HG03045 (cell line): ENCODE results near the gene GATA2.

Experiments
- ATAC-seq: cut with Tn5 transposase; IDR thresholded peaks from one replicate; pipeline ENCODE4 v1.9.1; 2021; ENCODE audit warnings: mild to moderate bottlenecking, moderate library complexity; ENCODE audit not compliant: unreplicated experiment

GATA2 gene

DNA sequence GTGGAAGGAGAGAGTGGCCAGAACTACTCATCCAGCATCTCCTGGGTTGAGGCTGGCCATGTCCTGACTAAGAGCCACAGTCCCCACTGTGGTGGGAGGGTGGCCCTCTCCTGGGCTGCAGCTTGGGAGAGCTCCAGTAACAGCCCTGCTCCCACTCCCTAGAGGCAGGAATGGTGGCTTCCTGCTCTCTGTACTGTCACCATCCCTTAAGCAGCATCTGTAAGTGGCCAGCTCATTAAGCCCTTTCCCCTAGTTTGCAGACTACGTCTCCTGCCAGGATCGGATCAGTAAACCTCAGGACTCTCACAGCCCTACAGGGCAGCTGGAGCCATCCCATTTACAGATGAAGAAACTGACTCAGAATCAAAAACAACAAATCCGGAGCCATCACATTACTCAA, 56.8 kb downstream of the GATA2 start:
- no peak for ATAC-seq

DNA sequence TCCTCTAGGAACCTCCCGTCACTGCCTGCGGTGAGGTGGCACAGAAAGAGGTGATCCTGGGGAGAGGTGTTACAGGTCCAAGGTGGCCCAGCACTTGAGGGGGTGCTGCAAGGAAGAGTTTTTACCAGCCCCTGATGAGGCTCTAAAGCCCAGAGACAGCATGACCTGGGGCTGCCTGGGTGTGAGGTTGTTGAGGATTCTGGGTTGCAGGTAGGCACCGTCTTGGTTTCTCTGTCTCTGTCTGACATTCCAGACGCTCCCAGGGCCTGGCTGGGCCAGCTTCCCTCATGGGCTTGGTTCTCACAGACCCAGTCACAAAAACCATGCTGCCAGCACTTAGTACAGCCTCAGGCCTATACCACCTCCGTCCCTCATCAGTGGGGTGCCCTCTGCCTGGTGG, 57.4 kb downstream of the GATA2 start:
- ATAC-seq: no peak

DNA sequence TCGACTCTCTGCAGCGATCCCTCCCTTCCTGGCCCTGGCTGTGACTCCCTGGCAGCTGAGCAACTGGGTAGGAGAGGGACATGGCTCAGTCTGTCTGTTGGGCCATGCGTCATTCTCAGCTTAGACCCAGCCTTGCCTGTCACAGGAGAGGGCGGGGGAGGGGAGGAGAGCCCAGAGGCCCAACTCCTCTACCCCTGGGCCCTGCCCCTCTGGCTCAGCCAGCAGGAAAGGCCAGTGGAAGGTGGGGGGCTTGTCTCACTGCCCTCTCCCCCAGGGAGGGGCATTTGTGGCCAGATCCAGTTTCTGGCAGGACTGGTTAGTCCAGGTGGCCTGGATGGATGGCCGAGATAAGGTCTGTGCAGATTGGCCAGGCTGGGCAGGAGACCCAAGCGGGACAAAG, 57.9 kb downstream of the GATA2 start:
- ATAC-seq: no peak

- ATAC-seq: no peak
Measured at GRCh38 chr3:128434524-128434923, 58.5 kb downstream of the GATA2 start.

DNA sequence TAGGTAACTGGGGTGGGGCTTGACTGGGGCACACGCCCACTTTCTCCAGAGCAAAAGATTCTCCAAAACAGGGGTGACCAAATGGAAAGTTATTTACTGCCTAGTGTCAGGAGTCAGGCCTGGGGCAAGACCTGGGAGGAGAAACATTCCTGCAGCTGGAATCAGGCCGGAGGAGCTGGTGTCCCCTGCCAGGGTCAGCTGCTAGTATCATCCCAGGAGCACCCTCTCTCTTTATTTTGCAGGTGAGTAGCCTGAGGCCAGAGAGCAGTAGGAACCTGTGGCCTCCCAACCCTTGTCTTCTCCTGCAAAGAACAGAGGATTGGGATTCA, 59.2 kb downstream of the GATA2 start:
- no peak for ATAC-seq

DNA sequence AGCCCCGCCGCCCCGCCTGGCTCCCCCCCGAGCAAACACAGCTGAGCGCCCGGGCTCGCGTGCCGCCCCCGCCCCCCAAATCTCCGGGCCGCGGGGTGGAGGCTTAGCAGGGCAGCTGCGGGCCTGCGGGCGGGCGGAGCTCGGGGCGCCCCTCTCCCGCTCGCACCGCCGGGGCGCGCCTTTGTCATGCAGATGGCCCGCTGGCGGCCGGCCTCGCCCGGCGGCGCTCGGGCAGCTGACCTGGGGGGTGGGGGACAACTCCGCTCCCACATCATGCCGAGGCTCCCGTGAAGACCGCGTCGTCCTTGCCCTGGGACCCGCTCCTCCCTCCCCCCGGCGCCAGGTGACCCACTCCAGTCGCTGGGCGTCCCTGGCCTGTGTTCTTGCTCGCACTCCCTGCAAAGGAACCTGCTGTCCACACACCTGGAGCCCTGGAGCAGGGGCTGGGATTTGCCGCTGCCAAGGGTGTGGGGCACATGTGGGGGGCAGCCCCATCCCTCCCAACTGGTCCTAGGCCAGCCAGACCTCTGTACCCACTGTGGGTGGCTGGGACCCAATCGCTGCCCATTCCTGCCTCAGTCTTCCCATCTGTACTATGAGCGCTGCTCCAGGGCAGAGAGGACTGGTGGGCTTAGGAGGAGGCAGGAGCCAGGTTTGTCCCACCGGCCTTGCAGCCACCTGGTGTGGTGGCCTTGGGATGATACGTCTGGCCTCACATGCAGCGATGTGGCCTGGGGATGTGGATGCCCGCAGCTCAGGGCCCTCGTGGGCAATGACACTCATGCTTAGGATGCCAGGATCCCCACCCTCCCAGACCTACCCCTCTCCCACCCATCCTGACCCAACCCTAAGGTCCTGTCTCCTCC, 59.8 kb downstream of the GATA2 start:
- no peak for ATAC-seq

DNA sequence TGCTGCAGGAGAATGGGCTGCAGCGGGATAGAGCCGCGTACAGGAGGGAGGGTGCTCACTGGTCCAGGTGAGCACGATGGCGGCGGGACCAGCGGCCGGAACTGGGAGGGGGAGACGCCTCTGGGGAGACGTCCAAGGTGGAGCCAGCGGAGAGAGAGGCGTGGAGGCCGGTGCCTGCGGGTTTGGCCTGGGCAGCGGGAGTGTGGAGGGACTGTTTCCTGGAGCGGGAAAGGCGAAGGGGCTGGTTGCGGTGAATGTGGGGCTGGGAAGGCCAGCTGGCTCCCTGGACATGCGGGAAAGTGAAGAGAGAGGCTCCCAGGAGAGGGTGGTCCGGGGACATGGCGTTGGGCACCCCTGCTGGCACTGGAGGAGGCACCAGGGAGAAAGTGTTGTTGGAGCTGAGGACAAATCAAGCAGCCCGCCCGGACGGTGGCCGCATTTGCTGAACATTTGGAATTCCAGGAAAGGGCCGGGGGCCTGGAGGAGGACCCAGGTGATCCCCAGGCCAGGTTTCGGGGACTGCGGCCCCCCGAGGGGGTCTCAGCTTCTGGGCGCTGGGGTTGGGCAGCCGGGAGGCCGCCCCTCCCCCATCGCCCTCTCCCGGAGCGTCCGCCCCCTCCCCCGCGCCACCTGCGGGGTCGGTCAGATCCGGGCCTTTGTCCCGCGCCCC, 60.6 kb downstream of the GATA2 start:
- no peak for ATAC-seq

DNA sequence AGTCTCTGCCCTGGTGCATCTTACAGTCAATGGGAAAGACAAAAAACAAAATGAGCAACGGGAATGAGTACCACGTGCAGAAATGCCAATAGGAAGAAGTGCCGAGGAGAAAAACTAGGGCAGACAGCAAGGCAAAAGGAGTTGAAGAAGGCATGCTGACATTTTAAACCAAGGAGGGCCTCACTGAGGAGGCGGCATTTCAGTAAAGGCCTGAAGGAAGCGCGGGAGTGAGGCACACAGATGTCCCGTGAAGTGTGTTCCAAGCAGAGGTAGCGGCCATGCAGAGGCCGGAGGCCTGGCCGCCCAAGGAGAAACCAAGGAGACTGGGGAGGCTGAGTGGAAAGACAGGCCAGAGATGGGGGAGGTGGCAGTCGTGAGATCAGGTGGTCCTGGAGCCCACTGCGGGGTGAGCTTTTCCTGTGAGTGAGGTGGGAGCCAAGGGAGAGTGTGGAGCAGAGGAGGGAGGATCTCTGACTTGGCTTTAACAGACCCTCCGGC, 61.1 kb downstream of the GATA2 start:
- ATAC-seq: no peak

DNA sequence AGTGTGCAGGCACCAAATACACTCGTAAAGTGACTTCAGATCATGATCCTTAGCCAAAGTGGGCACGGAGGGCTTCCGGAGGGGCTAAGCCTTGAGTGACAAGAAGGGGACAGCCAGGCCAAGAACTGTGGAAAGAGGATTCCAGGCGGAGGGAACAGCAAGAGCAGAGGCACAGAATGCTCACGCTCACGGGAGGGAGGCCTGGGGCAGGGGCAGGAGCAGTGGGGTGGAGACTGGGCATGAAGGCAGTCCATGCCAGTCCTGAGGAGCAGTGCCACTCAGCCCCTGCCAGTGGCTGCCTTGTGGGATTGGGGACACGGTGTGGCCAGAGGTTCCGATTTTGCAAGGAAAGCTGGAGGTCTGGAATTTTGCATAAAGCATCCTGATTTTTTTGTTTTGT, 62.3 kb downstream of the GATA2 start:
- no peak for ATAC-seq

GRCh38 chr3:128430301-128430700, 62.7 kb downstream of the GATA2 start:
- no peak for ATAC-seq

DNA sequence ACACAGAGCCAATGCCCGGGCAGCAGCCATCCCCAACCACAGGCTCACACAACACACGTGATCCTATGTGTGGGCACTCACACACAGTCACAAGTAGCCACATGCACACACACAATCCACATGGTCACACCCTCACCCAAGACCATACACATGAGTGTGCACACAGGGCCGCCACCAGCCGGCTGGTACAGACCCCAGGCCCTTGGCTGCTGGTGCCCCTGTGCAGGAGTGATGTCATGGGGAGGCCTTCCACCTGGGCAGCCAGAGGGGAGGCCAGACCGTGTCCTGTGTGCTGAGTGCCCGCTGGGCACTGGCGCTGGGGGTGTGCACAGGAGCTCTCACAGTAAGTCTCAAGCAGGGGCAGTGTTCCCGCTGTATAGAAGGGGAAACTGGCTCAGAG, 63.2 kb downstream of the GATA2 start:
- no peak for ATAC-seq
